ENCODE data around the gene ILF3. TPM values are rescaled to one million over a fixed set of nuclear protein-coding genes. Genes with fewer than 3 reads are reported as not detected.

Gene ILF3
- total and polyA plus RNA-seq, 10 of the 15 experiments (the other 5 are each of a cell fraction or from before 2014, with no cell fraction given), result 28.1 to 383 (median 176) TPM

DNA sequence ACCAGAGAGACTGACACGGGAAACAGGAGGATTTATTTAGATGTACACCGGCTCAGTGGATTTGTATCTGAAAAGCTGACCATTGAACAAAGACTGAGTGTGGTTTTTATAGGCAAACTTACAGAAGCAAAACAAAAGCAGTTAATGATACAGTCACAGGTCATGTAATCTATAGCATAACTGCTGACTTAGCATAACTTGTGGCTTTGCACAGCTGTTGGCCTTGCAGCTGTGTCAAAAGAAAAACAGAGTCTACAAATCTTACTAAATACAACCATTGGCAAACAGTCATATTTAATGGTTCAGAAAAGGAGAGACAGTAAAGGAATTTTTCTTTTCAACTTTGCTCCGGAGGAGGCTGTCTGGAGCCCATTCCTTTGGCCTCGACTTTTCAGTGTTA lies 2.3 kb upstream of the ILF3 start:
- intact Hi-C loops (cut with micrococcal nuclease; ENCODE audit: unreplicated experiment) (loop anchor here (5.0 to 10.0 kb wide), 3 partner anchors 85 to 237 kb away; partner anchors contain the start of genes CDKN2D, KEAP1 and KRI1), in situ Hi-C loops (cut with MboI) (no loop called here)
- TF ChIP-seq CBX5 (IDR thresholded peaks at IDR 0.05; ENCODE audit: low read depth) (no peak), CTCF (IDR thresholded peaks at IDR 0.05 in 2 of 3, conservative IDR thresholded peaks at IDR 0.05 in 1 of 3; ENCODE audit: control insufficient read depth in 2 of 3, extremely low read depth in 1 of 3, insufficient read depth in 1 of 3, low read depth in 3 of 3, low read length in 3 of 3) (no peak), NFYA (IDR thresholded peaks at IDR 0.05; ENCODE audit: borderline replicate concordance, low read depth, low read length) (no peak), SMAD1 (IDR thresholded peaks at IDR 0.05; ENCODE audit: low read depth, partially characterized antibody) (no peak), MTA2 (IDR thresholded peaks at IDR 0.05; ENCODE audit: low read depth) (no peak), NR2F1 (conservative IDR thresholded peaks at IDR 0.05) (no peak), MAX (IDR thresholded peaks at IDR 0.05; ENCODE audit: low read depth, low read length) (no peak), ASH2L (IDR thresholded peaks at IDR 0.05; ENCODE audit: borderline replicate concordance, low read depth) (no peak), CHD2 (IDR thresholded peaks at IDR 0.05; ENCODE audit: borderline replicate concordance, low read depth, low read length) (no peak), MTA3 (IDR thresholded peaks at IDR 0.05; ENCODE audit: borderline replicate concordance, low read length) (no peak), SMARCA5 (IDR thresholded peaks at IDR 0.05) (no peak), ZNF622 (IDR thresholded peaks at IDR 0.05) (no peak), NR2C1 (IDR thresholded peaks at IDR 0.05) (no peak), EP300 (IDR thresholded peaks at IDR 0.05; ENCODE audit: borderline replicate concordance in 1 of 2, control insufficient read depth in 1 of 2, low read depth in 2 of 2, low read length in 2 of 2) (no peak), MEF2B (IDR thresholded peaks at IDR 0.05; ENCODE audit: partially characterized antibody, poor library complexity, severe bottlenecking) (no peak), FOXM1 (IDR thresholded peaks at IDR 0.05; ENCODE audit: low read depth, low read length) (no peak)
- TF ChIP-seq, protein P1, sequence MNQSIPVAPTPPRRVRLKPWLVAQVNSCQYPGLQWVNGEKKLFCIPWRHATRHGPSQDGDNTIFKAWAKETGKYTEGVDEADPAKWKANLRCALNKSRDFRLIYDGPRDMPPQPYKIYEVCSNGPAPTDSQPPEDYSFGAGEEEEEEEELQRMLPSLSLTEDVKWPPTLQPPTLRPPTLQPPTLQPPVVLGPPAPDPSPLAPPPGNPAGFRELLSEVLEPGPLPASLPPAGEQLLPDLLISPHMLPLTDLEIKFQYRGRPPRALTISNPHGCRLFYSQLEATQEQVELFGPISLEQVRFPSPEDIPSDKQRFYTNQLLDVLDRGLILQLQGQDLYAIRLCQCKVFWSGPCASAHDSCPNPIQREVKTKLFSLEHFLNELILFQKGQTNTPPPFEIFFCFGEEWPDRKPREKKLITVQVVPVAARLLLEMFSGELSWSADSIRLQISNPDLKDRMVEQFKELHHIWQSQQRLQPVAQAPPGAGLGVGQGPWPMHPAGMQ (IDR thresholded peaks at IDR 0.05; ENCODE audit: borderline replicate concordance), result no peak
- TF ChIP-seq, protein P2, sequence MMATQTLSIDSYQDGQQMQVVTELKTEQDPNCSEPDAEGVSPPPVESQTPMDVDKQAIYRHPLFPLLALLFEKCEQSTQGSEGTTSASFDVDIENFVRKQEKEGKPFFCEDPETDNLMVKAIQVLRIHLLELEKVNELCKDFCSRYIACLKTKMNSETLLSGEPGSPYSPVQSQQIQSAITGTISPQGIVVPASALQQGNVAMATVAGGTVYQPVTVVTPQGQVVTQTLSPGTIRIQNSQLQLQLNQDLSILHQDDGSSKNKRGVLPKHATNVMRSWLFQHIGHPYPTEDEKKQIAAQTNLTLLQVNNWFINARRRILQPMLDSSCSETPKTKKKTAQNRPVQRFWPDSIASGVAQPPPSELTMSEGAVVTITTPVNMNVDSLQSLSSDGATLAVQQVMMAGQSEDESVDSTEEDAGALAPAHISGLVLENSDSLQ (IDR thresholded peaks at IDR 0.05), result no peak
- POLR2A ChIA-PET, result interaction anchor here (0.5 to 1.1 kb wide), 9 partner anchors 11 to 221 kb away, joined by 3 to 9 read pairs (median 4); no protein-coding TSS in a partner anchor
- Histone ChIP-seq H3K4me2 (ENCODE audit: control insufficient read depth, insufficient read depth) (no peak overlapping the region; the same call in 1 of the 2 replicates), H3K27ac (ENCODE audit: control insufficient read depth, insufficient read depth) (no peak overlapping the region), H3K27me3 (replicated peaks in 1 of 2; ENCODE audit: control insufficient read depth in 2 of 2, insufficient read depth in 2 of 2, low read length in 1 of 2) (no peaks in the 10 kb centered on the region), H3K4me3 (no peak overlapping the region), H3K9me3 (replicated peaks; ENCODE audit: control insufficient read depth, insufficient read depth, low read length) (no peaks in the 10 kb centered on the region), H3K9ac (ENCODE audit: control insufficient read depth, insufficient read depth, low read length) (no peak overlapping the region), H3K36me3 (ENCODE audit: control insufficient read depth in 2 of 2, insufficient read depth in 2 of 2, low read length in 1 of 2) (0 out of 4 replicates have a peak, but pooled peaks cover 0 to 3% of the 10 kb centered on the region in 2 experiments), H3K79me2 (ENCODE audit: control insufficient read depth, insufficient read depth, low read length) (peaks cover 41% of the 10 kb centered on the region), H3K4me1 (ENCODE audit: control insufficient read depth, insufficient read depth, low read length) (peaks cover 3% of the 10 kb centered on the region; the same call in 1 of the 2 replicates), H2AFZ (ENCODE audit: control insufficient read depth, low read depth, low read length) (no peak overlapping the region), H4K20me1 (ENCODE audit: control insufficient read depth, insufficient read depth) (no peaks in the 10 kb centered on the region)
- DNase-seq (ENCODE audit: low read depth, low spot score) (no peak), FAIRE-seq (no peak), ATAC-seq (no peak)
- WGBS (ENCODE audit: insufficient coverage, insufficient replicate concordance, low lambda C conversion rate, missing lambda C conversion rate), result 72% methylated on average over 4 of the region's 4 CpGs
- CTCF ChIA-PET, result interaction anchor here (0.9 to 3.2 kb wide), 3 partner anchors 44 to 71 kb away, joined by 3 to 19 read pairs (median 18); partner anchors contain the start of gene QTRT1
- SMC1A ChIA-PET (ENCODE audit: uncharacterized antibody, unreplicated experiment), result interaction anchor here (0.6 to 15.7 kb wide), 7 partner anchors 13 to 247 kb away, joined by 3 to 252 read pairs (median 4); partner anchors contain the start of gene QTRT1
- BruUV-seq (replicated peaks), result no TSS peak
- RAD21 ChIA-PET (ENCODE audit: unreplicated experiment), result interaction anchor here (0.8 to 12.9 kb wide), 4 partner anchors 48 to 71 kb away, joined by 3 to 250 read pairs (median 54); partner anchors contain the start of gene QTRT1
